HEK293 (cell line): ENCODE measurements around the gene C5AR2.

Source experiments
- KLF9 ChIP-seq: fragments of 450-650 bp; formaldehyde crosslinking; IDR thresholded peaks from 2 replicates; pipeline ENCODE4 v1.5.1; 2016; ENCODE audit warnings: missing biosample characterization, missing genetic modification characterization, low read depth
- MZF1 ChIP-seq: fragments of 450-650 bp; formaldehyde crosslinking; IDR thresholded peaks from 2 replicates; pipeline ENCODE4 v1.5.1; 2017; ENCODE audit warnings: missing biosample characterization, missing genetic modification characterization, borderline replicate concordance
- ZBTB1 ChIP-seq: fragments of 450-650 bp; formaldehyde crosslinking; IDR thresholded peaks from 2 replicates; pipeline ENCODE4 v1.5.1; 2016; ENCODE audit warnings: missing biosample characterization, missing genetic modification characterization
- ZBTB20 ChIP-seq: fragments of 450-650 bp; formaldehyde crosslinking; IDR thresholded peaks from 2 replicates; pipeline ENCODE4 v1.5.1; 2016; ENCODE audit warnings: missing biosample characterization, missing genetic modification characterization
- ZFHX2 ChIP-seq: fragments of 450-650 bp; formaldehyde crosslinking; conservative IDR thresholded peaks from 2 replicates; pipeline ENCODE4 v1.5.1; 2016; ENCODE audit warnings: missing biosample characterization, missing genetic modification characterization
- ZNF132 ChIP-seq: fragments of 450-650 bp; formaldehyde crosslinking; IDR thresholded peaks from 2 replicates; pipeline ENCODE4 v1.5.1; 2017; ENCODE audit warnings: missing biosample characterization, missing genetic modification characterization, borderline replicate concordance
- ZNF16 ChIP-seq: fragments of 450-650 bp; formaldehyde crosslinking; IDR thresholded peaks from 2 replicates; pipeline ENCODE4 v1.5.1; 2016; ENCODE audit warnings: low read depth, missing biosample characterization, missing genetic modification characterization
- ZNF18 ChIP-seq: fragments of 450-650 bp; formaldehyde crosslinking; IDR thresholded peaks from 2 replicates; pipeline ENCODE4 v1.5.1; 2016; ENCODE audit warnings: missing biosample characterization, missing genetic modification characterization
- ZNF2 ChIP-seq: fragments of 450-650 bp; formaldehyde crosslinking; IDR thresholded peaks from 2 replicates; pipeline ENCODE4 v1.5.1; 2016; ENCODE audit warnings: missing biosample characterization, missing genetic modification characterization
- ZNF202 ChIP-seq: fragments of 450-650 bp; formaldehyde crosslinking; IDR thresholded peaks from 2 replicates; pipeline ENCODE4 v1.5.1; 2016; ENCODE audit warnings: missing biosample characterization, missing genetic modification characterization, borderline replicate concordance
- ZNF223 ChIP-seq: fragments of 450-650 bp; formaldehyde crosslinking; IDR thresholded peaks from 2 replicates; pipeline ENCODE4 v1.5.1; 2016; ENCODE audit warnings: missing biosample characterization, missing genetic modification characterization
- ZNF23 ChIP-seq: fragments of 450-650 bp; formaldehyde crosslinking; IDR thresholded peaks from 2 replicates; pipeline ENCODE4 v1.5.1; 2016; ENCODE audit warnings: missing biosample characterization, missing genetic modification characterization, borderline replicate concordance
- ZNF26 ChIP-seq: fragments of 450-650 bp; formaldehyde crosslinking; IDR thresholded peaks from 2 replicates; pipeline ENCODE4 v1.5.1; 2016; ENCODE audit warnings: missing biosample characterization, missing genetic modification characterization
- ZNF362 ChIP-seq: fragments of 450-650 bp; formaldehyde crosslinking; IDR thresholded peaks from 2 replicates; pipeline ENCODE4 v1.5.1; 2016; ENCODE audit warnings: missing biosample characterization, missing genetic modification characterization
- ZNF449 ChIP-seq: fragments of 450-650 bp; formaldehyde crosslinking; IDR thresholded peaks from 2 replicates; pipeline ENCODE4 v1.5.1; 2017; ENCODE audit warnings: missing biosample characterization, mild to moderate bottlenecking, missing genetic modification characterization, moderate library complexity
- ZNF530 ChIP-seq: fragments of 450-650 bp; formaldehyde crosslinking; IDR thresholded peaks from 2 replicates; pipeline ENCODE4 v1.5.1; 2016; ENCODE audit warnings: low read depth, missing biosample characterization, missing genetic modification characterization
- ZNF561 ChIP-seq: fragments of 450-650 bp; IDR thresholded peaks from 2 replicates; pipeline ENCODE4 v1.5.1; 2018; ENCODE audit warnings: missing biosample characterization, missing genetic modification characterization, borderline replicate concordance
- ZNF621 ChIP-seq: fragments of 450-650 bp; formaldehyde crosslinking; IDR thresholded peaks from 2 replicates; pipeline ENCODE4 v1.5.1; 2017; ENCODE audit warnings: missing biosample characterization, missing genetic modification characterization
- ZNF701 ChIP-seq: fragments of 450-650 bp; formaldehyde crosslinking; IDR thresholded peaks from 2 replicates; pipeline ENCODE4 v1.5.1; 2016; ENCODE audit warnings: missing biosample characterization, missing genetic modification characterization
- ZNF837 ChIP-seq: fragments of 450-650 bp; formaldehyde crosslinking; IDR thresholded peaks from 2 replicates; pipeline ENCODE4 v1.5.1; 2016; ENCODE audit warnings: missing biosample characterization, missing genetic modification characterization
- ZSCAN18 ChIP-seq: fragments of 450-650 bp; formaldehyde crosslinking; IDR thresholded peaks from 2 replicates; pipeline ENCODE4 v1.5.1; 2016; ENCODE audit warnings: missing biosample characterization, missing genetic modification characterization
- TF ChIP-seq, protein P1 (sequence below): fragments of 450-650 bp; formaldehyde crosslinking; IDR thresholded peaks from 2 replicates; pipeline ENCODE4 v1.5.1; 2017; ENCODE audit warnings: missing biosample characterization, missing genetic modification characterization
- TF ChIP-seq, protein P2 (sequence below): fragments of 450-650 bp; formaldehyde crosslinking; IDR thresholded peaks from 2 replicates; pipeline ENCODE4 v1.5.1; 2016; ENCODE audit warnings: missing biosample characterization, missing genetic modification characterization, borderline replicate concordance
- TF ChIP-seq, protein P3 (sequence below): fragments of 450-650 bp; formaldehyde crosslinking; IDR thresholded peaks from 2 replicates; pipeline ENCODE4 v1.5.1; 2016; ENCODE audit warnings: missing biosample characterization, missing genetic modification characterization

Gene C5AR2

GRCh38 chr19:47348819-47349795 is 17.1 kb downstream of the C5AR2 start, which contains the start of gene DHX34 (continued):
- TF ChIP-seq ZNF132 (tag by site-specific recombination) (no peak), ZNF223 (tag by site-specific recombination) (no peak), ZNF18 (tag by site-specific recombination) (no peak), ZBTB20 (peak; percentile 53; the same call in 1 of the 2 replicates), KLF9 (tag by site-specific recombination) (peak; percentile 98), ZBTB1 (tag by site-specific recombination) (no peak), ZNF837 (tag by site-specific recombination) (no peak), ZNF621 (tag by site-specific recombination) (no peak), MZF1 (tag by site-specific recombination) (no peak), ZNF26 (tag by site-specific recombination) (no peak), ZNF2 (tag by site-specific recombination) (0 out of 2 replicates have a peak, but pooled peaks have one; percentile 44), ZNF16 (tag by site-specific recombination) (no peak), ZFHX2 (tag by site-specific recombination) (peak; percentile 87), ZNF449 (no peak), ZNF530 (tag by site-specific recombination) (no peak), ZNF701 (no peak), ZNF362 (tag by site-specific recombination) (no peak), ZNF202 (no peak), ZNF561 (tag by site-specific recombination) (peak; percentile 68; the same call in 1 of the 2 replicates), ZNF23 (tag by site-specific recombination) (no peak), ZSCAN18 (tag by site-specific recombination) (no peak)
- TF ChIP-seq, protein P1, sequence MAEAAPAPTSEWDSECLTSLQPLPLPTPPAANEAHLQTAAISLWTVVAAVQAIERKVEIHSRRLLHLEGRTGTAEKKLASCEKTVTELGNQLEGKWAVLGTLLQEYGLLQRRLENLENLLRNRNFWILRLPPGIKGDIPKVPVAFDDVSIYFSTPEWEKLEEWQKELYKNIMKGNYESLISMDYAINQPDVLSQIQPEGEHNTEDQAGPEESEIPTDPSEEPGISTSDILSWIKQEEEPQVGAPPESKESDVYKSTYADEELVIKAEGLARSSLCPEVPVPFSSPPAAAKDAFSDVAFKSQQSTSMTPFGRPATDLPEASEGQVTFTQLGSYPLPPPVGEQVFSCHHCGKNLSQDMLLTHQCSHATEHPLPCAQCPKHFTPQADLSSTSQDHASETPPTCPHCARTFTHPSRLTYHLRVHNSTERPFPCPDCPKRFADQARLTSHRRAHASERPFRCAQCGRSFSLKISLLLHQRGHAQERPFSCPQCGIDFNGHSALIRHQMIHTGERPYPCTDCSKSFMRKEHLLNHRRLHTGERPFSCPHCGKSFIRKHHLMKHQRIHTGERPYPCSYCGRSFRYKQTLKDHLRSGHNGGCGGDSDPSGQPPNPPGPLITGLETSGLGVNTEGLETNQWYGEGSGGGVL: peak; percentile 8; the same call in 1 of the 2 replicates
- TF ChIP-seq, protein P2, sequence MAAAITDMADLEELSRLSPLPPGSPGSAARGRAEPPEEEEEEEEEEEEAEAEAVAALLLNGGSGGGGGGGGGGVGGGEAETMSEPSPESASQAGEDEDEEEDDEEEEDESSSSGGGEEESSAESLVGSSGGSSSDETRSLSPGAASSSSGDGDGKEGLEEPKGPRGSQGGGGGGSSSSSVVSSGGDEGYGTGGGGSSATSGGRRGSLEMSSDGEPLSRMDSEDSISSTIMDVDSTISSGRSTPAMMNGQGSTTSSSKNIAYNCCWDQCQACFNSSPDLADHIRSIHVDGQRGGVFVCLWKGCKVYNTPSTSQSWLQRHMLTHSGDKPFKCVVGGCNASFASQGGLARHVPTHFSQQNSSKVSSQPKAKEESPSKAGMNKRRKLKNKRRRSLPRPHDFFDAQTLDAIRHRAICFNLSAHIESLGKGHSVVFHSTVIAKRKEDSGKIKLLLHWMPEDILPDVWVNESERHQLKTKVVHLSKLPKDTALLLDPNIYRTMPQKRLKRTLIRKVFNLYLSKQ: no peak
- TF ChIP-seq, protein P3, sequence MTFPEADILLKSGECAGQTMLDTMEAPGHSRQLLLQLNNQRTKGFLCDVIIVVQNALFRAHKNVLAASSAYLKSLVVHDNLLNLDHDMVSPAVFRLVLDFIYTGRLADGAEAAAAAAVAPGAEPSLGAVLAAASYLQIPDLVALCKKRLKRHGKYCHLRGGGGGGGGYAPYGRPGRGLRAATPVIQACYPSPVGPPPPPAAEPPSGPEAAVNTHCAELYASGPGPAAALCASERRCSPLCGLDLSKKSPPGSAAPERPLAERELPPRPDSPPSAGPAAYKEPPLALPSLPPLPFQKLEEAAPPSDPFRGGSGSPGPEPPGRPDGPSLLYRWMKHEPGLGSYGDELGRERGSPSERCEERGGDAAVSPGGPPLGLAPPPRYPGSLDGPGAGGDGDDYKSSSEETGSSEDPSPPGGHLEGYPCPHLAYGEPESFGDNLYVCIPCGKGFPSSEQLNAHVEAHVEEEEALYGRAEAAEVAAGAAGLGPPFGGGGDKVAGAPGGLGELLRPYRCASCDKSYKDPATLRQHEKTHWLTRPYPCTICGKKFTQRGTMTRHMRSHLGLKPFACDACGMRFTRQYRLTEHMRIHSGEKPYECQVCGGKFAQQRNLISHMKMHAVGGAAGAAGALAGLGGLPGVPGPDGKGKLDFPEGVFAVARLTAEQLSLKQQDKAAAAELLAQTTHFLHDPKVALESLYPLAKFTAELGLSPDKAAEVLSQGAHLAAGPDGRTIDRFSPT: no peak
- TF ChIP-seq, all 188 proteins: peak for 50
